HUES6 (cell line): ENCODE measurements around the gene RNASE7.
"Not testable (repeated sequence)": the region's sequence is repeated elsewhere in the genome, so short reads cannot be mapped to it uniquely, and the experiment has no call there.

ENCODE experiments used
- H3K27ac ChIP-seq: 2 replicates; pipeline ENCODE4 v1.7.0; 2013; ENCODE audit warnings: low read depth, mild to moderate bottlenecking, low read length, inconsistent platforms
- H3K27me3 ChIP-seq: 2 replicates; pipeline ENCODE4 v1.6.1; 2013; ENCODE audit warnings: low read length; ENCODE audit not compliant: control insufficient read depth, insufficient read depth
- H3K36me3 ChIP-seq: 2 replicates; pipeline ENCODE4 v1.6.1; 2013; ENCODE audit warnings: low read length; ENCODE audit not compliant: control insufficient read depth, insufficient read depth
- H3K4me1 ChIP-seq: 2 replicates; pipeline ENCODE4 v1.6.1; 2013; ENCODE audit warnings: low read length; ENCODE audit not compliant: control insufficient read depth, insufficient read depth
- H3K4me3 ChIP-seq: 2 replicates; pipeline ENCODE4 v1.5.1; 2013; ENCODE audit warnings: low read depth, low read length
- H3K9ac ChIP-seq: one replicate; pipeline ENCODE4 v1.6.1; 2013; ENCODE audit warnings: mild to moderate bottlenecking, low read length
- H3K9me3 ChIP-seq: 2 replicates; pipeline ENCODE4 v1.6.1; 2013; ENCODE audit warnings: low read depth, low read length; ENCODE audit not compliant: control insufficient read depth, insufficient read depth

The RNASE7 gene

DNA sequence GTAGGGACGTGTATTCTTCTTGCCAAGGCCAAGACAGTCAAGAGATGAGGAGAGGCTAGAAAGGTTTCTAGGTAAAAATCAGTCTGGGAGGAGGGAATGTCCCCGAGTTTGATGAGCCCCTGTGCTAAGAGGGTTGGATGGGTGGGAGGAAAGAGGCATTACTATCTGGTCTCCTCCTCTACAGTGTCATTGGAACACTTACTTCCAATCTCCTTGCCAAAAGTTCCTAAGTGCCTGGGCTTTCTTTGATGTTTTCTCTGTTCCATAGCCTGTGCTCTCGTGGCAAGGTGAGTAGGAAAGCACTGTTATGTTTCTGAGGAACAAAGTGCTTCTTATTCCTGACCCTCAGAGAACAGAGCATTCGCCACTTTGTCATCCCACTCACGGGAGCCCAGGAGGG lies 7.5 kb upstream of the RNASE7 start, which contains the start of gene RNASE13:
TSS of gene RNASE13 (minus strand) at position 101 of the 400 bp plus-strand sequence. CDS start 519 bp downstream, outside the sequence.
- Histone ChIP-seq H3K36me3 (no peaks in the 10 kb centered on the region), H3K27me3 (peaks cover 5% of the 10 kb centered on the region; the same call in 1 of the 2 replicates), H3K4me1 (peaks cover 14% of the 10 kb centered on the region), H3K9me3 (no peaks in the 10 kb centered on the region), H3K27ac (no peak within 1 kb of the TSS), H3K4me3 (no peak within 1 kb of the TSS), H3K9ac (no peak within 1 kb of the TSS)

DNA sequence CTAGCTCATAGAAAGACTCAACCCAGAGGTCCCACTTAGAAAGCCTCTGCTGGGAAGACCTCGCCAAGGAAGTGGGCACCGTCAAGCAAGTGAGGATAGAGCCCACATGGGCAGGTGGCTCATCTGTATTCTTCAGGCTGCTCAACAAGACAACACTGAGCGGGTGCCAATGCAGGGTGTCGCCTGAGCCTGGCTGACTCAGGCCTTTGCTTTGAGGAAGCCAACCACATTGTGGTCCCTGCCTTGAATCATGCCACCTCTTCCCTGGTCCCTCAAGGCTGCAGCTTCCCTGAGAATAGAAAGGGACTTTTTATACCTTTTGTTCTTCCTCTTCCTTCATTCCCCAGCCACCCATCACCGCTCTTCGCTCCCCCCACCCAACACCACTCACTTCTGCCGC lies 5.4 kb upstream of the RNASE7 start:
- Histone ChIP-seq H3K4me3 (no peak overlapping the region), H3K9me3 (no peaks in the 10 kb centered on the region), H3K4me1 (peaks cover 22% of the 10 kb centered on the region), H3K27ac (no peak overlapping the region), H3K36me3 (no peaks in the 10 kb centered on the region), H3K27me3 (0 out of 2 replicates have a peak, but pooled peaks cover 5% of the 10 kb centered on the region), H3K9ac (no peak overlapping the region)

DNA sequence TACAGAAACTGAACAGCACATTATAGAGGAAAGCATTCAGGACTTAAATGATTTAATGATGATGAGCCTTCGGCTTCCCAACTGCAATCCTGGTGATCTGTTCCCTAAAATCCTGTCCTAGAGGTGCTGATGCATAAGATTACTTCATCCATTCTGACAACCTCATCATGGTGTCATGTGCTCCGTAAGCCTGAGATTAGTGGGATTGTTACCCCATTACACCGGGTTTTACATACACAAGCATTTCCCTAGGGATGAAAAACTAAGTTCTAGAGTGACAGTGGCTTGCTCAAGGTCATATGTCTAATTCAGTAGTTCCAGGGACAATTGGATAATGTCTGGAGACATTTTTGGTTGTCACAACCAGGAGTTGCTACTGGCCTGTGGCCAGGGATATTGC lies 5.0 kb upstream of the RNASE7 start:
- no peak overlapping the region for H3K4me3 ChIP-seq
- no peak overlapping the region for H3K27ac ChIP-seq
- 0 out of 2 replicates have a peak, but pooled peaks cover 4% of the 10 kb centered on the region for H3K27me3 ChIP-seq
- H3K36me3 ChIP-seq, result no peaks in the 10 kb centered on the region
- peaks cover 22% of the 10 kb centered on the region for H3K4me1 ChIP-seq
- H3K9ac ChIP-seq, result no peak overlapping the region
- H3K9me3 ChIP-seq, result no peaks in the 10 kb centered on the region

DNA sequence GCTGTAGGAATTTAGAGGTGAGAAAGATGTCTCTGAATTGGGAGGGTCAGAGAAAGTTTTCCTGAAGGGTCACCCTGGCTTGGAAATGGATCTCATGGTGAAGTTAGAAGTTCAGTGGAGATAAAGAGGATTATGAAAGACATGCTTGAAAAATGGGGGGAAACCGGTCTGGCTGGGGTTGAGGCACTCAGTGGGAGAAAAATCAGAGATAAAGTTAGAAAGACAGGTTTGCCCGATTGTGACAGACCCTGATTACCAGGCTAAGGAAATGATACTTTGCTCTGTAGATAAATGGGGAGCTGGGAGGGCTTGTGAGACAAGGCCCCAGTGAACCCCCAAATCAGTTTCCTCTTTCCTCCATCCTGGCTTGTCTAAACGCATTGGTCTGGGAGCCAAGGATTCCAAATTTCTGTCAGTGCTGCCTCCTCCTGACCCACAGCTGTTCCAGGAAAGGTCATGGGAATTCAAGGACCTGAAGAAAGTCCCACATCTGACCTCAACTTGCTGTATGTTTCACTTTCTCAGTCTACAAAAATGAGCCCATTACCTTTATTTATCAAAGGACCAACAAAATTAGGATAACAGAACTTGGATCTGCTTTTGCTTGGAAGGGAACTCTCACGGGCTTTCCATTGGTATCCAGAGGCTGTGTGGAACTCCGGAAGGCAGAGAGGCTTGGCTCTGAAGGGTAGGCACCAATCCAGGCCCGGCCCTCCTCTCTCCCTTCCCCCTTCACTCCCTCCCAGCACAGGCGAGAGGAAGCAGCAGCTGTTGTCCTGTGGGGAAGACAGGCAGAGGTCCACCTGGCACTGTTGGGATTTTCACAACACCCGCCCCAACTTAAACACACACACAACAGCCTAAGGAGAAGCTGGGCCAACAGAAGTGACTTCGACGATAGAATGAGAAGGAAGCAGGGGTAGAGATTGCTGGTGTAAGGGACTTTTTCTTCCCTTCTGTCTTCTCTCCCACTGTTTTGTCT lies 3.4 kb upstream of the RNASE7 start:
- H3K36me3 ChIP-seq, result no peaks in the 10 kb centered on the region
- no peak overlapping the region for H3K9ac ChIP-seq
- H3K27ac ChIP-seq, result no peak overlapping the region
- no peak overlapping the region for H3K4me3 ChIP-seq
- H3K9me3 ChIP-seq, result no peaks in the 10 kb centered on the region
- H3K4me1 ChIP-seq, result peaks cover 22% of the 10 kb centered on the region
- H3K27me3 ChIP-seq, result 0 out of 2 replicates have a peak, but pooled peaks cover 2% of the 10 kb centered on the region

DNA sequence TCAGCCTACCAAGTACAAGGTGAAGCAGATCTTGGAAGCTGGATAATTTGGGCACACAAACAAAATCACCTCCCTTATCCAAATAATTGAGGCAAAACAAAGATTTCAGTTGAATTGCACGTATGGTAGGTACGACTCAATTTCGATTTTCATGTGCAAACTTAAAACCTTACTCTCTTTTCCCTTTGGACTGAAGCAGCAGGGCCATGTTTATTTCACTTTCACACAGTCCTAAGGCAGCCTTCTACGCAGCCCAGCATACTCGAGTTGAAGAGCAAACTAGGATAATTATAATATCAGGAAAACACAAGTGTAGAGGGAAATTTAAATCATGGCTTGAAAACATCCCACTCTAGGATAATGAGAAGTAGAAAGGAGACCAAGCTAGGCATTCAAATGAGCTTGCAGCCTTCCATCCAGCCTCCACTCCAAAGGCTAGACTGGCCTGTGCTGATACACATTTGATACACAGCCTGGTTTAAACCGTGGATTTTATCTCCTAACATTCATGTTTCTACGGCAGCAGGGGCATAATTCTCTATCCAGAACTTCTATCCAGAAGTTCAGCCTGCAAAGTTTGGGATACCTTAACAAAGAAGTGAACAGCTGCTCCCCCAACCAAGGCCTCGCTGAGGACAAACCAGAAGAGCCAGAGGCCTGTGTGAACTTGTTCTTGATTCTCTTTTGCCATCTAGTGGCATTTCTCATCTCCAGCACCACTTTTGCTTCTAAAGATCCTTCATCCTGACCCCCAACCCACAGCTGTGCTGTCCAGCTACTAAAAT lies 2.4 kb upstream of the RNASE7 start:
- Histone ChIP-seq H3K4me1 (peaks cover 22% of the 10 kb centered on the region), H3K4me3 (no peak overlapping the region), H3K27ac (no peak overlapping the region), H3K36me3 (no peaks in the 10 kb centered on the region), H3K9me3 (no peaks in the 10 kb centered on the region), H3K27me3 (0 out of 2 replicates have a peak, but pooled peaks cover 2% of the 10 kb centered on the region), H3K9ac (no peak overlapping the region)

DNA sequence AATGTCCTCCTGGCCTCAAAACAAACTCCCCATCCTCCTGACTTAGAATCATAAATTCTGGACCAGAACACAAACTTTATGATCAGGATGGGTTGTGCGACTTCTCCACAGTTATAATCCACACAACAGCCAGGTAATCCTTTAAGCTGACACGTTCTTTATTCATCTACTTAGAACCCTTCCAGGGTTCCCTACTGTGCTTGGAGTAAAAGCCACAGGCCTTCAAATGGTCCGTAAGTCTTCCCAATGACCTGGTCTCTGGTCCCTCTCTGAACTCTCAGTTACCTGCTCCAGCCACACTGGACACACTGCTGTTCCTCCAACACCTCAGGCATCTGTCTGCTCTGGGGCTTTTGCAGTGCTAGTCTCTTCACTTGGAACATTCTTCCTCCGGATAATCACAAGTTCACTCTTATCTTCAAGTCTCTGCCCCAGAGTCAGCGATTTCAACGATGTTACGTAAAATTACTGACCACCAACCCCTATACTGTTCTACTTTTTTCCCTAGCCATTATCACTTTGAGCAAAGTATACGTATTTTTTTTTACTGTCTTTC lies 1.7 kb upstream of the RNASE7 start:
- Histone ChIP-seq H3K4me3 (no peak overlapping the region), H3K9ac (no peak overlapping the region), H3K27me3 (0 out of 2 replicates have a peak, but pooled peaks cover 2% of the 10 kb centered on the region), H3K27ac (no peak overlapping the region), H3K4me1 (peaks cover 22% of the 10 kb centered on the region), H3K36me3 (no peaks in the 10 kb centered on the region), H3K9me3 (no peaks in the 10 kb centered on the region)

DNA sequence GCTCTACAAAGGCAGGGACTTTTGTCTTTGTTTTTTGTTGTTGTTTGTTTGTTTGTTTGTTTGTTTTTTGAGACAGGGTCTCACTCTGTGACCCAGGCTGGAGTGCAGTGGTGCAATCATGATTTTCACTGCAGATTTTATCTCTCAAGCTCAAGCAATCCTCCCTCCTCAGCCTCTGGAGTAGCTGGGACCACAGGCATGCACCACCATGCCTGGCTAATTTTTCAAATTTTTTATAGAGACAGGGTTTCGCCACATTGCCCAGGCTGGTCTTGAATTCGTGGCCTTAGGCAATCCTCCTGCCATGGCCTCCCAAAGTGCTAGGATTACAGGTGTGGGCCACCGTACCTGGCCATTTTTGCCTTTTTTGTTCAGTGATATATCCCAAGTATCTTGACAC lies 1.2 kb upstream of the RNASE7 start:
- not testable (repeated sequence) for H3K27me3 ChIP-seq, H3K9me3 ChIP-seq, H3K36me3 ChIP-seq, H3K4me3 ChIP-seq, H3K9ac ChIP-seq, H3K27ac ChIP-seq
- H3K4me1 ChIP-seq, result peaks cover 22% of the 10 kb centered on the region

DNA sequence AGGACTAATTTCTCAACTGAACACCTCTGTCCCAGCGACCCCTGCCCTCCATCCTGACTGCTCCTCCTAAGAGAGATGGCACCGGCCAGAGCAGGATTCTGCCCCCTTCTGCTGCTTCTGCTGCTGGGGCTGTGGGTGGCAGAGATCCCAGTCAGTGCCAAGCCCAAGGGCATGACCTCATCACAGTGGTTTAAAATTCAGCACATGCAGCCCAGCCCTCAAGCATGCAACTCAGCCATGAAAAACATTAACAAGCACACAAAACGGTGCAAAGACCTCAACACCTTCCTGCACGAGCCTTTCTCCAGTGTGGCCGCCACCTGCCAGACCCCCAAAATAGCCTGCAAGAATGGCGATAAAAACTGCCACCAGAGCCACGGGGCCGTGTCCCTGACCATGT lies 756 bp downstream of the RNASE7 start:
- Histone ChIP-seq H3K9ac (no peak overlapping the region), H3K36me3 (no peaks in the 10 kb centered on the region), H3K27ac (no peak overlapping the region), H3K4me1 (peaks cover 22% of the 10 kb centered on the region), H3K9me3 (no peaks in the 10 kb centered on the region), H3K27me3 (0 out of 2 replicates have a peak, but pooled peaks cover 2% of the 10 kb centered on the region), H3K4me3 (no peak overlapping the region)

DNA sequence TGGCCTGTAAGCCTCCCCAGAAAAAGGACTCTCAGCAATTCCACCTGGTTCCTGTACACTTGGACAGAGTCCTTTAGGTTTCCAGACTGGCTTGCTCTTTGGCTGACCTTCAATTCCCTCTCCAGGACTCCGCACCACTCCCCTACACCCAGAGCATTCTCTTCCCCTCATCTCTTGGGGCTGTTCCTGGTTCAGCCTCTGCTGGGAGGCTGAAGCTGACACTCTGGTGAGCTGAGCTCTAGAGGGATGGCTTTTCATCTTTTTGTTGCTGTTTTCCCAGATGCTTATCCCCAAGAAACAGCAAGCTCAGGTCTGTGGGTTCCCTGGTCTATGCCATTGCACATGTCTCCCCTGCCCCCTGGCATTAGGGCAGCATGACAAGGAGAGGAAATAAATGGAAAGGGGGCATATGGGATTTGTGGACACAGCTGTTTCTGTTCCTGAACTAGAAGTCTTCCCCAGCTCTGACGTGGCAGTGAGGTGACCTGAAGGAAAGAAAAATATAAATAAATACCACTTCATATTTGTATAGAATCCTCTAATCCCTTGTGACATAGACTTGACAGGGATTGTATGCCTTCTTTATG lies 1.3 kb downstream of the RNASE7 start:
- Histone ChIP-seq H3K4me1 (peaks cover 20% of the 10 kb centered on the region), H3K27me3 (0 out of 2 replicates have a peak, but pooled peaks cover 2% of the 10 kb centered on the region), H3K36me3 (no peaks in the 10 kb centered on the region), H3K9ac (no peak overlapping the region), H3K27ac (no peak overlapping the region), H3K9me3 (no peaks in the 10 kb centered on the region), H3K4me3 (no peak overlapping the region)

DNA sequence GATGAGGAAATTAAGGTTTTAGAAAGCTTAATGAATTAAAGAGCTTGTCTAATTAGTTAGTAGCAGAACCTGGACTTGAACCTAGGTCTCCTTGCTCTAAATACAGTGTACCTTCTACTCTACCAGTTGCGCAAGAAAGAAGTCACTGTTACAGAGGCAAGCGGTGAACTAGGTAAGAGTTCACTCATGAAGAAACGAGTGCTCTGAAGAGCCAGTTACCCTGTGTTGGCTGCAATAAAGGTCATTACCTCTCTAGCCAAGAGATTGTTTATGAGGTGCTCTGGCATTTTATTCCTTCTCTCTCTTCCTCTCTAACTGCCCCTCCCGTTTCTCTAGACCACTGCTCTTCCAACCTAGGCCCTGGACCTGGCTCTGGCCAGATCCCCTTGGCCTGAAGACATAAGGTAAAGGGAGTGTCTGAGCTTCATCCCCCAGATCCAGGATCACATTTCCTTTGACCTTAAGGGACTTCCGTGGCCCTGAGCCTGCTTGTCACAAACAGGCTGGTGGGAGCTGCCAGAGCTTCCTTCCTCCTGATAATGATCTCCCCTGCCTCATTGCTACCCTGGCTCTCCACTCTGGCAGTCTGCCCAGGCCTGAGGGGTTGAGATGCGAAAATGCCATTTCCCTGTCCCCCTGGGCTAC lies 1.9 kb downstream of the RNASE7 start:
- Histone ChIP-seq H3K36me3 (no peaks in the 10 kb centered on the region), H3K27me3 (0 out of 2 replicates have a peak, but pooled peaks cover 2% of the 10 kb centered on the region), H3K9me3 (no peaks in the 10 kb centered on the region), H3K9ac (no peak overlapping the region), H3K27ac (no peak overlapping the region), H3K4me3 (no peak overlapping the region), H3K4me1 (peaks cover 14% of the 10 kb centered on the region)
